CD1c-positive myeloid dendritic cell (primary cell): ENCODE results near the gene FFAR2.
A peak's percentile ranks its signal among the peaks of the same experiment; 100 is the strongest.
"Not testable (repeated sequence)": the region's sequence is repeated elsewhere in the genome, so short reads cannot be mapped to it uniquely, and the experiment has no call there.

ENCODE experiments used
- DNase-seq: peaks from one replicate; pipeline ENCODE4 v3.0.0-alpha.2; 2016; ENCODE audit errors: extremely low spot score

Gene FFAR2

GRCh38 chr19:35455616-35456201, 7.7 kb downstream of the FFAR2 start:
- DNase-seq = no peak

- DNase-seq = no peak
Measured at GRCh38 chr19:35457173-35457572, 9.1 kb downstream of the FFAR2 start.

GRCh38 chr19:35458192-35458591, 10.1 kb downstream of the FFAR2 start:
- no peak for DNase-seq

- DNase-seq = peak; percentile 63
Measured at GRCh38 chr19:35458731-35459391, 10.8 kb downstream of the FFAR2 start.

GRCh38 chr19:35459414-35460082, 11.5 kb downstream of the FFAR2 start:
- DNase-seq = peak; percentile 26

DNA sequence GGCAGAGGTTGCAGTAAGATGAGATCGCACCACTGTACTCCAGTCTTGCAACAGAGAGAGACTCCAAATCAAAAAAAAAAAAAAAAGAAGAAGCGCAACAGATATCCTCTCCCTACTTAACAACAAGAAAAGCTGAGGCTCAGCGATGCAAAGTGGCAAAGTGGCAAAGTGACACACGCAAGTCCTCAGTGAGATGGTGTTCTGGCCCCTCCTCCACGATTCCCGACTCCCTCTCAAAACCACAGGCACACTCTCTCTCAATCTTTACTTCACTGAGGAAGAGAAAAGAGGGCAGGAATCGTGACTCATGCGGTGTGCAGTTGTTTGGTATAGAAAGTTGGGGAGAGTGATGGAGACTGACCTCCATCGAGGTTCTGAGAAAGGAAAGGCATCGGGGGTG, 12.6 kb downstream of the FFAR2 start:
- peak; percentile 53 for DNase-seq

GRCh38 chr19:35461060-35461459, 13.0 kb downstream of the FFAR2 start:
- DNase-seq = no peak

DNA sequence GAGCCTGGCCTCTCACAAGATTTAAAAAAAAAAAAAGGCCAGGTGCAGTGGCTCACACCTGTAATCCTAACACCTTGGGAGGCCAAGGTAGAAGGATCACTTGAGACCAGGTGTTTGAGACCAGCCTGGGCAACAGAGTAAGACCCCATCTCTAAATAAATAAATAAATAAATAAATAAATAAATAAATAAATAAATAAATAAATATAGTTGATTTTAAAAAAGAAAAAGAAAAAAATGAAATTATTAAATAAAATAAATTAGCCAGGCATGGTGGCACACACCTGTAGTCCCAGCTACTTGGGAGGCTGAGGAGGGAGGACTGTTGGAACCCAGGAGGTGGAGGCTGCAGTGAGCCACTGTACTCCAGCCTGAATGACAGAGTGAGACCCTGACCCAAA, 13.7 kb downstream of the FFAR2 start:
- DNase-seq = not testable (repeated sequence)

DNA sequence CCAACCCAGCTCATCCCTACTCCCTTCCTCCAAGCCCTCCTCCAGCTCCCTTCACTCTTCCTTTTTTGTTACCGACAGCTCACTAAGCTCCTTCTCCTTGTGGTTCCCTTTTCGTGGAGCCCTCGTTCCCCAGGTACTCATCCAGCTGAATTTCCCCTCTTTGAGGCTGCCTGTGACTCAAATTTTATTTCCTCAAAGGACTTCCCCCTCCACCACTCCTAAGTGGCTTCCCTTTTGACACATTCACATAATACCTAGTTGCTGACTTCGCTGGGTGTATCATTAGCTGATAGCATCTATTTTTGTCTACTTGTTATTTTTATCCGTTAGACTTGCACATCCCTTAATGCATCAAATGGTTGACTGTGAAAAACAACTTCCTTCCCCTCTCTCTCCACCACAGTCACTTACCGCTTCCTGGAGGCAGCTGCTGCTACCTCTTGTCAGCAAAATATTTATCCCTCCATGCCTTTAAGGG, 14.5 kb downstream of the FFAR2 start:
- peak; percentile 92 for DNase-seq

- not testable (repeated sequence) for DNase-seq
Measured at GRCh38 chr19:35462956-35463355, 14.9 kb downstream of the FFAR2 start.

DNA sequence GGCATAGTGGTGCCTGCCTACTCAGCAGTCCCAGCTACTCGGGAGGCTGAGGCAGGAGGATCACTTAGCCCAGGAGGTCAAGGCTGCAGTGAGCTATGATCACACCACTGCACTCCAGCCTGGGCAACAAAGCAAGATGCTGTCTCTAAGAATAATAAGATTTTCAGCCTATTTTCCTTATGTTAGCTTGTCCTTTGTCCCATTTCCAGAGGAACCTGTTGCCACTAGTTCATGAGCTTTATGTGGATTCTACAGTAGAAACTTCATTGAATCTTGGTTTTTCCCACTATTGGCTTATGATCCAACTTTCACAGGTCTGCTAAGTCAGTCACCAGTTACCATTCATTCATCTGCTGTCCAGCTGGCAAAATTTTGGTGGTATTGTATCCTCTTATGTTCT, 18.2 kb downstream of the FFAR2 start:
- no peak for DNase-seq

- peak; percentile 73 for DNase-seq
Measured at GRCh38 chr19:35468637-35469036, 20.6 kb downstream of the FFAR2 start.

DNA sequence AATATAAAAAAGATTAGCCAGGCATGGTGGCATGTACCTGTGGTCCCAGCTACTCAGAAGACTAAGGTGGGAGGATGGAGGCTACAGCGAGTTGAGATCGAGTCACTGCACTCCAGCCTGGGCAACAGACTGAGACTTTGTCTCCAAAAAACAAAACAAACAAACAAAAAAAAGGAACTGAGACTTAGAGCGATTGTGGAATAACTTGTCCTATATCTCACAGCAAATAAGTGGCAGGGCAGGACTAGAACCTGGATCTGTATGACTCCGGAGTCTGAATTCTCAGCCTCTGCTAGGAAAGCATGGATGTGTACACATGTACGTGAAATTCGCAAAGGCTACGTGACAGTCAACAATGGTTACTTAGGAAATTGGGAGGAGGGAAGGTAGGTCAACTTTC, 22.1 kb downstream of the FFAR2 start:
- peak; percentile 49 for DNase-seq

GRCh38 chr19:35471075-35471474, 23.0 kb downstream of the FFAR2 start:
- not testable (repeated sequence) for DNase-seq

DNA sequence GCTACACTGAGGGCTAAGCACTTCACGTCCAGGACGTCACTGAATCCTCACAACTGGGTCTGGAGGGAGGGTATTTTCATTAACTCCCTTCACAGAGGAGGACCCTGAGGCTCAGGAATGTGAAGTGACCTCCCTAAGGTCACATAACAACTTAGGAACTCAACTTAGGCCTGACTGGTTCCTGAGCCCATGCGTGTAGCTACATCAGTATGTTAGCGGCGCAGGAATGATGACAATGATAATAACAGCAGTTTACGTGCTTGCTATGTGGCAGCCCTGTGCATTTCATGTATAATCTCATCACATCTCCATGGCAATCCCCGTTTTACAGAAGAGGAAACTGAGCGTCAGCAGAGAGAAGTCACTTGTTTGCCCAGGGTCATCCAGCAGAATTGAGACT, 23.9 kb downstream of the FFAR2 start:
- DNase-seq = no peak

DNA sequence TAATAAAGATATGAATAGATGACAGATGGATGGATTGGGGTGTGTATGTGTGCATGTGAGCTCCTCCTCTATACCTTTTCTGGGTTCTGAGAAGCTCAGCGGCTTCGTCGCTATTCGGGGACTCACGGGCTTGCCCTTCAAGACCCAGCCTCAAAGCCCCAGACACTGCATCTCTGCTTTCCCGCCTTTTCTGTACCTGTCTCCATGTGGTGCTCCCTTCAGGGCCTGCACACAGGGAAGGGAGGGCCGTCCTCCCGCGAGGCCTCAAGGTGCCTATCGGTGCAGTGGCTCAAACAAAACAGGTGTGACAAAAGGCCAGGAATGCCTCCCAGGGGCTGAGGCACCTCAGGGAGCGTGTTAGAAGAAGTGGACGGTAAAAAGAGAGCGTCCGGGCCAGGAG, 26.0 kb downstream of the FFAR2 start:
- no peak for DNase-seq

DNA sequence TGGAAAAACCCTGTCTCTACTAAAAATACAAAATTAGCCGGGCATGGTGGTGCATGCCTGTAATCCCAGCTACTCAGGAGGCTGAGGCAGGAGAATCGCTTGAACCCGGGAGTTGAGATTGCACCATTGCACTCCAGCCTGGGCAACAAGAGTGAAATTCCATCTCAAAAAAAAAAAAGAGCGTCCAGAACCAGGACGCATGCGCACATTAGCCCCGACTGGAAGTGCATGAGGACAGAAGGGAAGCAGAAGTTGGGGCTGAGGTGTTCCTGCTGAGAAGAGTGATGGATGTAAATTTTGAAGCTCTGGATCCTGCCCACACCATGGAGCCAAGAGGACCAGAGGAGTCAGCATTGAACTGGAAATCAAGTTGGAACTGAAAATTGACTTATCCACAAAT, 26.5 kb downstream of the FFAR2 start:
- DNase-seq = not testable (repeated sequence)

- DNase-seq = no peak
Measured at GRCh38 chr19:35476149-35476548, 28.1 kb downstream of the FFAR2 start.

- DNase-seq = no peak
Measured at GRCh38 chr19:35478794-35479677, 31.0 kb downstream of the FFAR2 start.

- no peak for DNase-seq
Measured at GRCh38 chr19:35483089-35483488, 35.0 kb downstream of the FFAR2 start.

- DNase-seq = no peak
Measured at GRCh38 chr19:35484252-35485036, 36.4 kb downstream of the FFAR2 start.
